ENCODE measurements around the gene ANO2.

- TF ChIP-seq CTCF (conservative IDR thresholded peaks at IDR 0.05; ENCODE audit: low read depth, low read length) (no peak), EZH2 (IDR thresholded peaks at IDR 0.05; ENCODE audit: low read length, unreplicated experiment) (no peak)
Measured at GRCh38 chr12:5650829-5651461, 294.1 kb downstream of the ANO2 start.
